Measurements from ENCODE around the gene PATE4.

The PATE4 gene

GRCh38 chr11:125833016-125833415 lies at the start of gene PATE4:
Gene PATE4, plus strand, starts transcription at chr11:125833316. Its CDS starts 44 bp downstream, at chr11:125833360.
- TF ChIP-seq CTCF (conservative IDR thresholded peaks at IDR 0.05; ENCODE audit: low read depth, low read length), result no peak
- H3K4me3 ChIP-seq (ENCODE audit: low read length), result no peak within 1 kb of the TSS
- DNase-seq (ENCODE audit: low read depth), result no peak

GRCh38 chr11:125784678-125785077 lies 48.4 kb upstream of the PATE4 start:
- TF ChIP-seq CTCF (conservative IDR thresholded peaks at IDR 0.05; ENCODE audit: low read depth, low read length), result no peak
- no peak for DNase-seq (ENCODE audit: low read depth)
- no peak overlapping the region for H3K4me3 ChIP-seq (ENCODE audit: low read length)

GRCh38 chr11:125787827-125788226 lies 45.3 kb upstream of the PATE4 start, which contains the start of gene PATE3:
Gene PATE3, plus strand, starts transcription at chr11:125788127. Its CDS starts 25 bp downstream, at chr11:125788152.
- no peak for TF ChIP-seq CTCF (conservative IDR thresholded peaks at IDR 0.05; ENCODE audit: low read depth, low read length)
- no peak for DNase-seq (ENCODE audit: low read depth)
- H3K4me3 ChIP-seq (ENCODE audit: low read length), result no peak within 1 kb of the TSS

GRCh38 chr11:125790825-125791224 lies 42.3 kb upstream of the PATE4 start:
- no peak overlapping the region for H3K4me3 ChIP-seq (ENCODE audit: low read length)
- no peak for TF ChIP-seq CTCF (conservative IDR thresholded peaks at IDR 0.05; ENCODE audit: low read depth, low read length)
- no peak for DNase-seq (ENCODE audit: low read depth)

GRCh38 chr11:125797641-125798040 lies 35.5 kb upstream of the PATE4 start:
- DNase-seq (ENCODE audit: low read depth), result no peak
- TF ChIP-seq CTCF (conservative IDR thresholded peaks at IDR 0.05; ENCODE audit: low read depth, low read length), result no peak
- H3K4me3 ChIP-seq (ENCODE audit: low read length), result no peak overlapping the region

- no peak for DNase-seq (ENCODE audit: low read depth)
- H3K4me3 ChIP-seq (ENCODE audit: low read length), result no peak overlapping the region
- no peak for TF ChIP-seq CTCF (conservative IDR thresholded peaks at IDR 0.05; ENCODE audit: low read depth, low read length)
These were observed 33.3 kb upstream of the PATE4 start for GRCh38 chr11:125799808-125800207.

- no peak for DNase-seq (ENCODE audit: low read depth)
- H3K4me3 ChIP-seq (ENCODE audit: low read length), result no peak overlapping the region
These were observed 30.7 kb upstream of the PATE4 start for GRCh38 chr11:125802387-125802786.

More at GRCh38 chr11:125802387-125802786, 30.7 kb upstream of the PATE4 start:
- no peak for TF ChIP-seq CTCF (conservative IDR thresholded peaks at IDR 0.05; ENCODE audit: low read depth, low read length)
